ENCODE results near the gene MTMR11.
"Not testable (repeated sequence)": the region's sequence is repeated elsewhere in the genome, so short reads cannot be mapped to it uniquely, and the experiment has no call there.

Gene MTMR11

DNA sequence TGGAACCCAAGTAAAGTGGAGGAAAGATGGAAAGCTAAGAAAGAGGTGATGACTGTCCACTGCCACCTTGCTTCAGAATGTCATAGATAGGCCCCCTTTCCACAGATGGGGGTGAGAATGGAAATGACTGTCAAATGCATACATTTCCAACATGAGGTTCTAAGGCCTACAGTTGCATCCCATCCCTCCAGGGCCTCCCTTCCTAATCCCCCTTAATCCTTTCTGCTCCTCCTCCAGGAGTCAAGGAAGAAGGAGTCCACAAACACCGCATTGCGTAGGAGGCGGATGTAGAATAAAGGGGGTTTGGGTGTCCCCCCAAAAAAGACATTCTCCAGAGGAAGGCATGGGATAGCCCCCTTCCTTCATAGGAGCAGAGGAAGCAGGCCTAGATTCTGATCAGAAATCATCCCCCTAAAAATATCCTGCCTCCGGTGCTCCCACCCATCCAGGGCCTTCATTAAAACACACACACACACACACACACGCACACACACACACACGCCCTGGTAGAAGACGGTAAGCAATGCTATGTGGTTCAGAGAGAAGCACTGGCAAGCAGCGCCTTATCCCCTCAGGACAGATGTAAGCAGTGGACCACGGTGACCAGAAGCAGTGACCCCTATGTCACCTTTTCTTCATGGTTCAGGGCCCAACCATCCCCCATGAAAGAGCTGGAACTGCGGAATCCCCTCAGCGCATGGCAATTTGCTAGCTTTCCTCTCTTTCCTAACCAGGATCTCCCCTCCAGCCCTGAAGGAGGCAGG lies 21.1 kb downstream of the MTMR11 start:
- Histone ChIP-seq H3K36me3 (ENCODE audit: insufficient read depth, low read length) (peaks cover 21% of the 10 kb centered on the region), H3K4me3 (ENCODE audit: low read length) (peak overlapping the region; percentile 64), H3K4me1 (ENCODE audit: insufficient read depth, low read length) (peaks cover 19% of the 10 kb centered on the region), H3K9me3 (ENCODE audit: low read length) (no peaks in the 10 kb centered on the region), H2AFZ (ENCODE audit: low read depth, low read length) (no peak overlapping the region), H3K27me3 (ENCODE audit: insufficient read depth, low read length) (no peaks in the 10 kb centered on the region)

- no peaks in the 10 kb centered on the region for H3K9me3 ChIP-seq (ENCODE audit: low read length)
- peaks cover 19% of the 10 kb centered on the region for H3K4me1 ChIP-seq (ENCODE audit: insufficient read depth, low read length)
- peaks cover 28% of the 10 kb centered on the region for H3K36me3 ChIP-seq (ENCODE audit: insufficient read depth, low read length)
- no peaks in the 10 kb centered on the region for H3K27me3 ChIP-seq (ENCODE audit: insufficient read depth, low read length)
- H2AFZ ChIP-seq (ENCODE audit: low read depth, low read length): no peak overlapping the region
- no peak overlapping the region for H3K4me3 ChIP-seq (ENCODE audit: low read length)
Measured at GRCh38 chr1:149914545-149914944, 22.1 kb downstream of the MTMR11 start.

- no peaks in the 10 kb centered on the region for H3K9me3 ChIP-seq (ENCODE audit: low read length)
- no peaks in the 10 kb centered on the region for H3K4me1 ChIP-seq (ENCODE audit: insufficient read depth, low read length)
- no peak overlapping the region for H3K4me3 ChIP-seq (ENCODE audit: low read length)
- no peak overlapping the region for H2AFZ ChIP-seq (ENCODE audit: low read depth, low read length)
- H3K27me3 ChIP-seq (ENCODE audit: insufficient read depth, low read length): no peaks in the 10 kb centered on the region
- H3K36me3 ChIP-seq (ENCODE audit: insufficient read depth, low read length): peaks cover 40% of the 10 kb centered on the region
Measured at GRCh38 chr1:149906570-149907075, 30.1 kb downstream of the MTMR11 start.

GRCh38 chr1:149903836-149904491 lies 32.7 kb downstream of the MTMR11 start:
- no peak overlapping the region for H2AFZ ChIP-seq (ENCODE audit: low read depth, low read length)
- no peaks in the 10 kb centered on the region for H3K9me3 ChIP-seq (ENCODE audit: low read length)
- H3K4me3 ChIP-seq (ENCODE audit: low read length): no peak overlapping the region
- H3K36me3 ChIP-seq (ENCODE audit: insufficient read depth, low read length): peaks cover 22% of the 10 kb centered on the region
- no peaks in the 10 kb centered on the region for H3K27me3 ChIP-seq (ENCODE audit: insufficient read depth, low read length)
- peaks cover 6% of the 10 kb centered on the region for H3K4me1 ChIP-seq (ENCODE audit: insufficient read depth, low read length)

- peaks cover 6% of the 10 kb centered on the region for H3K4me1 ChIP-seq (ENCODE audit: insufficient read depth, low read length)
- H3K27me3 ChIP-seq (ENCODE audit: insufficient read depth, low read length): no peaks in the 10 kb centered on the region
- H3K36me3 ChIP-seq (ENCODE audit: insufficient read depth, low read length): no peaks in the 10 kb centered on the region
- H2AFZ ChIP-seq (ENCODE audit: low read depth, low read length): no peak within 1 kb of the TSS
- H3K4me3 ChIP-seq (ENCODE audit: low read length): peak within 1 kb of the TSS; percentile 59
- no peaks in the 10 kb centered on the region for H3K9me3 ChIP-seq (ENCODE audit: low read length)
Measured at GRCh38 chr1:149899460-149900284, 37.0 kb downstream of the MTMR11 start, which contains the start of gene BOLA1. BOLA1 (plus strand) TSS chr1:149899568; CDS start chr1:149900060, 492 bp downstream.

GRCh38 chr1:149896575-149896974 lies 40.1 kb downstream of the MTMR11 start:
- H2AFZ ChIP-seq (ENCODE audit: low read depth, low read length): no peak overlapping the region
- H3K9me3 ChIP-seq (ENCODE audit: low read length): no peaks in the 10 kb centered on the region
- no peaks in the 10 kb centered on the region for H3K27me3 ChIP-seq (ENCODE audit: insufficient read depth, low read length)
- H3K4me1 ChIP-seq (ENCODE audit: insufficient read depth, low read length): peaks cover 6% of the 10 kb centered on the region
- H3K36me3 ChIP-seq (ENCODE audit: insufficient read depth, low read length): no peaks in the 10 kb centered on the region
- no peak overlapping the region for H3K4me3 ChIP-seq (ENCODE audit: low read length)

- H3K4me3 ChIP-seq (ENCODE audit: low read length): peak overlapping the region; percentile 62
Measured at GRCh38 chr1:149888999-149889289, 47.7 kb downstream of the MTMR11 start.

GRCh38 chr1:149888247-149888998 lies 48.3 kb downstream of the MTMR11 start:
- H3K4me3 ChIP-seq (ENCODE audit: low read length): peak overlapping the region; percentile 62
- peak overlapping the region; percentile 11 for H2AFZ ChIP-seq (ENCODE audit: low read depth, low read length)
- no peaks in the 10 kb centered on the region for H3K27me3 ChIP-seq (ENCODE audit: insufficient read depth, low read length)
- peaks cover 19% of the 10 kb centered on the region for H3K4me1 ChIP-seq (ENCODE audit: insufficient read depth, low read length)
- no peaks in the 10 kb centered on the region for H3K9me3 ChIP-seq (ENCODE audit: low read length)
- no peaks in the 10 kb centered on the region for H3K36me3 ChIP-seq (ENCODE audit: insufficient read depth, low read length)

More at GRCh38 chr1:149888999-149889289, 47.7 kb downstream of the MTMR11 start:
- Histone ChIP-seq H2AFZ (ENCODE audit: low read depth, low read length) (peak overlapping the region; percentile 11), H3K27me3 (ENCODE audit: insufficient read depth, low read length) (no peaks in the 10 kb centered on the region), H3K36me3 (ENCODE audit: insufficient read depth, low read length) (no peaks in the 10 kb centered on the region), H3K9me3 (ENCODE audit: low read length) (no peaks in the 10 kb centered on the region), H3K4me1 (ENCODE audit: insufficient read depth, low read length) (peaks cover 16% of the 10 kb centered on the region)

GRCh38 chr1:149887456-149888246 lies 49.0 kb downstream of the MTMR11 start:
- H3K4me3 ChIP-seq (ENCODE audit: low read length): peak overlapping the region; percentile 62

GRCh38 chr1:149887196-149887455 lies 49.6 kb downstream of the MTMR11 start:
- H3K9me3 ChIP-seq (ENCODE audit: low read length); H3K27me3 ChIP-seq (ENCODE audit: insufficient read depth, low read length); H2AFZ ChIP-seq (ENCODE audit: low read depth, low read length); H3K36me3 ChIP-seq (ENCODE audit: insufficient read depth, low read length): not testable (repeated sequence)
- peaks cover 19% of the 10 kb centered on the region for H3K4me1 ChIP-seq (ENCODE audit: insufficient read depth, low read length)
- H3K4me3 ChIP-seq (ENCODE audit: low read length): peak overlapping the region; percentile 62

More at GRCh38 chr1:149887456-149888246, 49.0 kb downstream of the MTMR11 start:
- Histone ChIP-seq H2AFZ (ENCODE audit: low read depth, low read length) (no peak overlapping the region), H3K27me3 (ENCODE audit: insufficient read depth, low read length) (no peaks in the 10 kb centered on the region), H3K4me1 (ENCODE audit: insufficient read depth, low read length) (peaks cover 19% of the 10 kb centered on the region), H3K9me3 (ENCODE audit: low read length) (no peaks in the 10 kb centered on the region), H3K36me3 (ENCODE audit: insufficient read depth, low read length) (no peaks in the 10 kb centered on the region)

GRCh38 chr1:149886396-149887195 lies 50.1 kb downstream of the MTMR11 start:
- H3K4me1 ChIP-seq (ENCODE audit: insufficient read depth, low read length): peaks cover 19% of the 10 kb centered on the region

GRCh38 chr1:149886121-149886395 lies 50.6 kb downstream of the MTMR11 start:
- peak overlapping the region; percentile 62 for H3K4me3 ChIP-seq (ENCODE audit: low read length)
- H3K36me3 ChIP-seq (ENCODE audit: insufficient read depth, low read length); H2AFZ ChIP-seq (ENCODE audit: low read depth, low read length); H3K27me3 ChIP-seq (ENCODE audit: insufficient read depth, low read length); H3K9me3 ChIP-seq (ENCODE audit: low read length): not testable (repeated sequence)
- peaks cover 19% of the 10 kb centered on the region for H3K4me1 ChIP-seq (ENCODE audit: insufficient read depth, low read length)

More at GRCh38 chr1:149886396-149887195, 50.1 kb downstream of the MTMR11 start:
- Histone ChIP-seq H2AFZ (ENCODE audit: low read depth, low read length) (no peak overlapping the region), H3K27me3 (ENCODE audit: insufficient read depth, low read length) (no peaks in the 10 kb centered on the region), H3K9me3 (ENCODE audit: low read length) (no peaks in the 10 kb centered on the region), H3K4me3 (ENCODE audit: low read length) (peak overlapping the region; percentile 62), H3K36me3 (ENCODE audit: insufficient read depth, low read length) (no peaks in the 10 kb centered on the region)

Measured in neuron (in vitro differentiated cells).